DLD1 (cell line): Measurements from ENCODE around the gene OR2AG1.

Source experiments
- in situ Hi-C: cut with HindIII; loops from 2 replicates; pipeline ENCODE4 v1.10.0; 2017; ENCODE audit warnings: low sequenced_read_pairs

OR2AG1 gene, protein sequence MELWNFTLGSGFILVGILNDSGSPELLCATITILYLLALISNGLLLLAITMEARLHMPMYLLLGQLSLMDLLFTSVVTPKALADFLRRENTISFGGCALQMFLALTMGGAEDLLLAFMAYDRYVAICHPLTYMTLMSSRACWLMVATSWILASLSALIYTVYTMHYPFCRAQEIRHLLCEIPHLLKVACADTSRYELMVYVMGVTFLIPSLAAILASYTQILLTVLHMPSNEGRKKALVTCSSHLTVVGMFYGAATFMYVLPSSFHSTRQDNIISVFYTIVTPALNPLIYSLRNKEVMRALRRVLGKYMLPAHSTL

GRCh38 chr11:6782720-6783119, at the start of gene OR2AG1:
TSS of gene OR2AG1 (plus strand) at chr11:6783020. CDS start at chr11:6785038, 2,018 bp downstream.
- in situ Hi-C loops, result loop anchor here (5.0 kb wide), 1 partner anchor 50 kb away; no protein-coding TSS in a partner anchor

- in situ Hi-C loops, result no loop called here
Measured at GRCh38 chr11:6733326-6734275, 49.2 kb upstream of the OR2AG1 start.

GRCh38 chr11:6734616-6735015, 48.2 kb upstream of the OR2AG1 start:
- in situ Hi-C loops, result no loop called here

DNA sequence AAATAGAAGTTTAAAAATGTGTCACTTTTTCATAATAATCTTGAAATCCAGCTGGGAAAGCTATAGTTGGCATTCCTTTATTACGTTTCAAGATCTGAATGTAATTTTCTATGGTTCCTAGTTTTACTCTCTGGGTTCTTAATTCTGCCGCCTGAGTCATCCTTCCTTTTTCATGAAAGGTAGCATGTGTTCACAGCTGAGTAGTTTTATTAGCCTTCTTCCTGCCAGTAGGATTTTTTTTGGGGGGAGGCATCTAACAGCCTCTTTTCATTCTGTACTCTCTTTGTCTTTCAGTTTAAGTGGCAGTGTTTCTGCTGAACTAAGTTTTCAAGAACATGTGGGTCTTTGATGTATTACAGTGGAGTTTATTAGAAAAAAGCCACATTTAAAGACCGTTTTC, 47.5 kb upstream of the OR2AG1 start:
- in situ Hi-C loops, result no loop called here

DNA sequence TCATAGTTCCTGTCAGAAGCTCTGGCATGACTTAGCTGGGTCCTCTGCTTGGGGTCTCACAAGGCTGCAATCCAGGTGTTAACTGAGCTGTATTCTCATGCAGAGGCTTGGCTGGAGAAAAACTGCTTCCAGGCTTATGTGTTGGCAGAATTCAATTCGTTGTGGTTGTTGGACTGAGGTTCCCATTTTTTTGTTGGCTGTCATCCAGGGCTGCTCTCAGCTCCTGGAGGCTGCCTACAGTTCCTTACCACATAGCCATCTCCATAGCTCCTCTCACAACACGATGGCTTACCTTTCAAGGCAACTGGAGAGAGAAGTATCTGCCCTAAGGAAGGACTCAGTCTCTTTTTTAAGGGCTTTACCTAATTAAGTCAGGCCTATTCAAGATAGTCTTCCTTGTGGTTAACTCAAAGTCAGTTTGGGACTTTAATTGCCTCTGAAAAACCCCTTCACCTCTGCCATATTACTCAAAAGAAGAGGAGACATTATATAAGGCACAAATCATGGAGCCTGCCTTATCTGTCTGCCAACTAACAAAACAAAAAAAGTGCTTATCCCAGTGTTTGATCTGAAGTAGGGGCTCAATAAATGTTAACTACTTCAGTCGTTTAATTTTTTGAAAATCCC, 46.2 kb upstream of the OR2AG1 start:
- in situ Hi-C loops, result no loop called here

DNA sequence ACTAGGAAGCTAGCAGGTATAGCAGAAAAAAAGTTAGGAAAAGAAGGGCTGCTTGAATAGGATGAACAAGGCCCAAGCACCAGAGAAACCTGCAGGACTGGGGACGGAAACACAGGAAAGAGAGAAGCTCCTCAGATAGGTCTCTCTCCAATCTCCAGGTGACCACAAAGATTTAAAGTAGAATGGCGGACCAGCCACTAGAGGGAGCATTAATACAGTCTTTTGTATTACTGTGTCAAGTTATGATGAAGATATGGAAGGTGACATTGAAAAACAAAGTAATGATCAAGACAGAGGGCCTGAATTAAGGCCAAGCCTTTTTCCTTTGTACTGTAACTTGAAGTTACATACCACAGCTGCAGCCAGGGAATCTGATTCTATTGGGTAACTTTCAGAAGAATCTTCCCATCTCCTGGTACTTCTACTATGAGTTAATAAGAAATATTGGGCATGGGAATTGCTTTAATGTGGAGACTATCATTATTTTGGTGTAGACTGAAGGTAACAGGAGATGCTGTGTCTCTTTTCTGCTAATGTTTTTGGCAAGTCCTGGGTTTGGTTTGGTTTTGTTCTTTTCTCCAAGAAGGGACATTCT, 44.9 kb upstream of the OR2AG1 start:
- in situ Hi-C loops, result no loop called here

DNA sequence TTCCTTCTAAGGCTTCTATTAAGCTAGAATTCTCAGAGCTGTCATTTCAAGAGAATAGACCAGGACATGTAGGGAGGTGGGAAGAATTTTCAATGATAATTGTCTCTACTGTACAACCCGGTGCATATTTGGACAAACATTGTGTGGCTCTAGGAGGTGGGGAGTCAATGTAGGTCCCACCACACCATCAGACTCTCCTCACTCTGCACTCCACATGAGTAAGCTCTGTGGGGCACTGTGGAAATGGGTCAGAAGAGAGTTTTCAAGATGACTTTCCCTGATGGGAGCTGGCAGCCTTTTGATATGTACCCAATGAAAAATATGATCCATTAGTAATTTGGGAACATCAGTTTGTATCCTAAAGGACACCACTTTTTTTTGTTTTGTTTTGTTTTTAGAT, 44.2 kb upstream of the OR2AG1 start:
- in situ Hi-C loops, result no loop called here

- in situ Hi-C loops, result no loop called here
Measured at GRCh38 chr11:6742260-6742659, 40.6 kb upstream of the OR2AG1 start.

DNA sequence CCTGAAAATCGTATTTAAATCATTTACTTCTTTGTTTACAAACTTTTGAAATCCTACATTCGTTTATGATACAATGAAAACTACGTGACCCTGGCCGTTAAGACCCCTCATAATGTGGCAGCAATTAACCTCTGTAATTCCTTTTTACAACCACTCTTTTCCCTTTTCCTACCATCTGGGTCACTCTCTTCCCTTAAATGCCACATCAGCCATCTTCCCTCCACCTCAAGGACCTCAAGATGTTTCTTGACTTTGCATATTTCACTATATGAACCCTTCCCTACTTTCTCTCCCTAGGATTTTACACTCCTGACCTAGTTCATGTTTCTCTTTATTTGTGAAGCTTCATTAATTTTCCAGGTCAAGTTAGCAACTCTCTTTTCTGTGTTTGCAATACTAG, 37.8 kb upstream of the OR2AG1 start:
- in situ Hi-C loops, result no loop called here

GRCh38 chr11:6745465-6746015, 37.3 kb upstream of the OR2AG1 start:
- in situ Hi-C loops, result no loop called here

DNA sequence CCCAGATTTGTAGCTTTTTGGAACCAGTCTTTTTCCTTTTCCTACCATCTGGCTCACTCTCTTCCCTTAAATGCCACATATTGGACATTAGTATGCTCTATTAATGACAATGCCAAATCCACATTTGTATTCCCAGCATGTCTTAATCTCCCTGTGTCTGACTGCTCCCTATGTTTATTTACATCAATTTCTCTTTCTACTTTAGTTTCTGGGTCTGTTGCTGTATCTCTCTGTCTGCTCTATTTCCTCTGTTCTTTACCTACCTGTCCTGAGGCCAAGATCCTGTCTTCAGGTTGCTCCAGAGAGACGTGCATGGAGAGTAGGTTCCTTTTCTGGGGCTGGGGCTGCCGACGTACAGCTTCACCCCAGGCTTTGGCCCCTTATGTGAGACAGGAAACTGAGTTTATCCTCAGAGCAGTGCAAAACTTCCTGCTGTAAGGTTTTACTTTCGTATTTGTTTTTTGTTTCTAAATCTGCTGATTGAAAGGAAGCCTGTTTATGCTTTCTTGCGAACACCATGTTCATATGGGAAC, 36.7 kb upstream of the OR2AG1 start:
- in situ Hi-C loops, result no loop called here

DNA sequence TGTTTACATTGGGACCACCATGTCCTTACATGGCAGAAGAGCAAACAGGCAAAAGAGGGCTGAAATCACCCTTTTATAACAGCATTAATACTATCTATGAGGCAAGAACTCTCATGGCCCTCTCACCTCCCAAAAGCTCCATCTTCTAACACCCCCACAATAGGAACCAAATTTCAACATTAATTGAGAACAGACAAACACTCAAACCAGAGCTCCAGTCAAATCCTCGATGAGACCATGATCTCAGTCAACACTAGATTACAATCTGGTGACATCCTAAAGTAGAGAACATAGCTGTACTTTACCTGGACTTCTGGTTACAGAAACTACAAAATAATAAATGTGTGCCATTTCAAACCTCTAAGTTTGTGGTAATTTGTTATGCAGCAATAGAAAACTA, 36.2 kb upstream of the OR2AG1 start:
- in situ Hi-C loops, result no loop called here

- in situ Hi-C loops, result no loop called here
Measured at GRCh38 chr11:6747097-6747668, 35.6 kb upstream of the OR2AG1 start.

- in situ Hi-C loops, result no loop called here
Measured at GRCh38 chr11:6755303-6755952, 27.4 kb upstream of the OR2AG1 start.

- in situ Hi-C loops, result no loop called here
Measured at GRCh38 chr11:6755953-6756347, 26.9 kb upstream of the OR2AG1 start.

GRCh38 chr11:6757373-6757967, 25.4 kb upstream of the OR2AG1 start:
- in situ Hi-C loops, result no loop called here

GRCh38 chr11:6771926-6772893, 10.6 kb upstream of the OR2AG1 start, which contains the start of gene OR2AG2:
TSS of gene OR2AG2 (minus strand) at chr11:6771976. CDS start at chr11:6768957, 3,019 bp downstream.
- in situ Hi-C loops, result no loop called here

GRCh38 chr11:6778518-6778917, 4.3 kb upstream of the OR2AG1 start:
- in situ Hi-C loops, result no loop called here
